HepG2 (cell line): ENCODE results near the gene ARL15.

ENCODE experiments used
- ASH2L ChIP-seq: fragments of 300-600, 200-600 bp; sonication (generic); IDR thresholded peaks from 2 replicates; pipeline ENCODE4 v1.7.0; 2017; ENCODE audit warnings: low read depth, mild to moderate bottlenecking, moderate library complexity, mixed read lengths, low read length; ENCODE audit not compliant: insufficient read length
- CAMTA2 ChIP-seq: sonication (generic); formaldehyde crosslinking; IDR thresholded peaks from 2 replicates; pipeline ENCODE4 v1.4.0; 2020; ENCODE audit warnings: mild to moderate bottlenecking, missing genetic modification reagents, borderline replicate concordance
- CSRNP1 ChIP-seq: sonication (generic); formaldehyde crosslinking; IDR thresholded peaks from 2 replicates; pipeline ENCODE4 v1.8.1; 2023; ENCODE audit warnings: mild to moderate bottlenecking, missing genetic modification reagents
- GABPA ChIP-seq, 2 experiments: IDR thresholded peaks; 2 replicates each; pipeline ENCODE4 v1.6.1; 2011 to 2016; ENCODE audit warnings: low read depth in 2 of 2, low read length in 1 of 2, missing biosample characterization in 1 of 2, missing genetic modification characterization in 1 of 2
- GZF1 ChIP-seq: sonication (generic); formaldehyde crosslinking; IDR thresholded peaks from 2 replicates; pipeline ENCODE4 v1.5.1; 2020; ENCODE audit warnings: mild to moderate bottlenecking, missing genetic modification reagents
- MEIS2 ChIP-seq: sonication (generic); formaldehyde crosslinking; IDR thresholded peaks from 2 replicates; pipeline ENCODE4 v1.9.0; 2021; ENCODE audit warnings: mild to moderate bottlenecking, missing genetic modification reagents
- POLR2A ChIP-seq, 2 experiments: IDR thresholded peaks; 2 replicates each; pipeline ENCODE4 v1.6.1; 2011; ENCODE audit warnings: low read depth in 2 of 2, low read length in 2 of 2, mild to moderate bottlenecking in 1 of 2, moderate library complexity in 1 of 2; ENCODE audit not compliant: insufficient read depth in 1 of 2
- PRPF4 ChIP-seq: fragments of 200-400 bp; formaldehyde crosslinking; IDR thresholded peaks from 2 replicates; pipeline ENCODE4 v1.6.1; 2016; ENCODE audit warnings: low read length, low read depth; ENCODE audit not compliant: poor library complexity, severe bottlenecking
- SMARCC2 ChIP-seq: fragments of 450-650 bp; IDR thresholded peaks from 2 replicates; pipeline ENCODE4 v1.6.1; 2017; ENCODE audit warnings: antibody characterized with exemption, mild to moderate bottlenecking
- TBX2 ChIP-seq: sonication (generic); formaldehyde crosslinking; IDR thresholded peaks from 2 replicates; pipeline ENCODE4 v1.5.0; 2020; ENCODE audit warnings: missing genetic modification reagents, mild to moderate bottlenecking, borderline replicate concordance
- TCF12 ChIP-seq, 2 experiments: fragments of 450-650 bp in 1 of 2; sonication (generic) in 1 of 2; formaldehyde crosslinking in 1 of 2; IDR thresholded peaks; 2 replicates each; pipeline versions ENCODE4 v1.6.1 to v1.8.0; 2017 to 2022; ENCODE audit warnings: antibody characterized with exemption in 1 of 2, mild to moderate bottlenecking in 1 of 2, missing genetic modification reagents in 1 of 2, moderate library complexity in 1 of 2
- TF ChIP-seq, protein P1 (sequence below): sonication (generic); formaldehyde crosslinking; IDR thresholded peaks from 2 replicates; pipeline ENCODE4 v1.4.0; 2020; ENCODE audit warnings: missing genetic modification reagents
- TF ChIP-seq, protein P2 (sequence below): sonication (generic); formaldehyde crosslinking; IDR thresholded peaks from 2 replicates; pipeline ENCODE4 v1.5.0; 2020; ENCODE audit warnings: mild to moderate bottlenecking, missing genetic modification reagents, moderate library complexity

DNA sequence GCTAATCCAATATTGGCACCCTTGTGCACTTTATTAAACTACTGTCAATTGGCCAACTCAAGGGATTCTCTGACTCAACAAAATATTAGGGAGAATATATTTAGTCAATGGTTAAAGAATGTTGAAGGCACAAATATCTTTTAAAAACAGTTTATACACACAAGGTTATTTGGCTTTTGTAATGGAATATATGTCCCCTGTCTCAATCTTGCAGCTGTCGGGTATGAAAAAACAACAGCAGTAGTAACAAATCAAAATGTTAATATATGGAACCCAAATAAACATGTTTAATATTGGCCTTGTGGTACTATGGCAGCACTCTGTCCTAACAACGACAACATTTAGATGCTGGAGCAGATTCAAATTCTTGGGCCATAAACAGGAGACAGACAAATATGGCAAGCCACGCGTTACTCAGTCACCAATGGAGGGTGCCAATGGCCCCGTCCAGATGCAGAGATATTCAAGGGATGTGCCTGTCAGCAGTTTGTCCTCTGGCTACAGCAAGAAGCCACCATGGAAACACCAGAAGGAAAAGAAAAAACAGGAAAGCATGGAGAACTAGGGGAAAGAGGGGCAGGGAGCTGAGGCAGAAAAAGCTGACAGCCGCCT lies 408.0 kb downstream of the ARL15 start:
- TF ChIP-seq TBX2 (CRISPR knock-in tag): no peak
- no peak for TF ChIP-seq CSRNP1
- no peak for TF ChIP-seq CAMTA2 (CRISPR knock-in tag)
- TF ChIP-seq GABPA (IDR thresholded peaks at IDR 0.05; ENCODE audit: low read depth, low read length): no peak
- TF ChIP-seq GABPA (CRISPR knock-in tag; IDR thresholded peaks at IDR 0.05; ENCODE audit: low read depth): no peak
- no peak for TF ChIP-seq ASH2L
- no peak for TF ChIP-seq PRPF4
- no peak for TF ChIP-seq GZF1 (CRISPR knock-in tag)
- TF ChIP-seq TCF12 (IDR thresholded peaks at IDR 0.05): no peak
- no peak for TF ChIP-seq TCF12 (CRISPR knock-in tag; IDR thresholded peaks at IDR 0.05)
- TF ChIP-seq, protein P1, sequence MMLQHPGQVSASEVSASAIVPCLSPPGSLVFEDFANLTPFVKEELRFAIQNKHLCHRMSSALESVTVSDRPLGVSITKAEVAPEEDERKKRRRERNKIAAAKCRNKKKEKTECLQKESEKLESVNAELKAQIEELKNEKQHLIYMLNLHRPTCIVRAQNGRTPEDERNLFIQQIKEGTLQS: no peak
- TF ChIP-seq, protein P2, sequence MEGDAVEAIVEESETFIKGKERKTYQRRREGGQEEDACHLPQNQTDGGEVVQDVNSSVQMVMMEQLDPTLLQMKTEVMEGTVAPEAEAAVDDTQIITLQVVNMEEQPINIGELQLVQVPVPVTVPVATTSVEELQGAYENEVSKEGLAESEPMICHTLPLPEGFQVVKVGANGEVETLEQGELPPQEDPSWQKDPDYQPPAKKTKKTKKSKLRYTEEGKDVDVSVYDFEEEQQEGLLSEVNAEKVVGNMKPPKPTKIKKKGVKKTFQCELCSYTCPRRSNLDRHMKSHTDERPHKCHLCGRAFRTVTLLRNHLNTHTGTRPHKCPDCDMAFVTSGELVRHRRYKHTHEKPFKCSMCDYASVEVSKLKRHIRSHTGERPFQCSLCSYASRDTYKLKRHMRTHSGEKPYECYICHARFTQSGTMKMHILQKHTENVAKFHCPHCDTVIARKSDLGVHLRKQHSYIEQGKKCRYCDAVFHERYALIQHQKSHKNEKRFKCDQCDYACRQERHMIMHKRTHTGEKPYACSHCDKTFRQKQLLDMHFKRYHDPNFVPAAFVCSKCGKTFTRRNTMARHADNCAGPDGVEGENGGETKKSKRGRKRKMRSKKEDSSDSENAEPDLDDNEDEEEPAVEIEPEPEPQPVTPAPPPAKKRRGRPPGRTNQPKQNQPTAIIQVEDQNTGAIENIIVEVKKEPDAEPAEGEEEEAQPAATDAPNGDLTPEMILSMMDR (CRISPR knock-in tag): no peak
- TF ChIP-seq SMARCC2: no peak
- no peak for TF ChIP-seq POLR2A (IDR thresholded peaks at IDR 0.05; ENCODE audit: insufficient read depth in 1 of 2, low read depth in 2 of 2, low read length in 2 of 2)
- TF ChIP-seq MEIS2: no peak
